ENCODE measurements around the gene CRAMP1.

Gene CRAMP1

DNA sequence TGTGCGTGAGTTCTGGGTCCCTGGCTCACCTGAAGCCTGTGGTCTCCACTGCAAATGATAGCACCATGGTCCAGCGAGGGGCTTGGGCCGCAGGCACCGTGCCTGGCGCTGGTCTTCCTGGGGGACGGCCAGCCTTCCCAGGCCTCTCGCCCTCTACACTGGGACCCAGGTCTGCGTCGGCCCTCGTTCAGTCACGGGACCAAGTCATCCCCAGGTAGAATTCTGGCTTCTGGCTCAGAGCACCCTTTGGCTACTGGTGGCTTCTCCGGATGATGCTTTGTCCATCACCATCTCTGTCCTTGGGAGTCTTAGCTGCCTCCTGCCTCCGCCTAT, 20.4 kb downstream of the CRAMP1 start:
- no CpG with 5 or more reads among the region's 13 CpGs for WGBS, 2 donors (ENCODE audit: extremely low coverage in 2 of 2, insufficient read length in 2 of 2, insufficient replicate concordance in 1 of 2)

DNA sequence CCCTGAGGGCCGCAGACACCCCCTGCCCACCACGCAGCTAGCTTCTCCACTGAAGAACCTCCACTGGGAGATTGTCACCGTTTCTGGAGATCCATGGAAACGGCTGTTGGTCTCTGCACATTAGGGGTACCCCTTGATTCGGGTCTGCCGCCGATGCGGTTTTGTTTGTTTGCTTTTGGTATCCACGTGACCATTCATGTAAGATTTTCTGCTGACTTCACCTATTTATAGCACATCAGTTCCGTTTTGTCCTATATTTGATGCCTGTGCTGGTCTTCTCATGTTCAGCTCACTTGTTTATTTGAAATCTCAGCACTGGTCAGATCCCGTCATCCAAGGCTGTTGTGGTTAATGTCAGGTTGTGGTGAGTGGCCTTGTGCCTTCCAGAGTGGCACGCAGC, 21.1 kb downstream of the CRAMP1 start:
- Histone ChIP-seq H2BK120ac (ENCODE audit: low read depth, low read length) (no peak overlapping the region), H2BK5ac (ENCODE audit: low read length) (no peak overlapping the region), H2BK12ac (ENCODE audit: low read length) (no peak overlapping the region), H2BK15ac (ENCODE audit: low read length) (no peak overlapping the region), H3K9ac (ENCODE audit: low read depth, low read length, poor library complexity) (no peak overlapping the region), H4K8ac (ENCODE audit: low read depth, low read length) (peak overlapping the region; percentile 17), H2AK5ac (ENCODE audit: low read depth, low read length) (no peak overlapping the region), H3K23ac (ENCODE audit: low read depth, low read length, poor library complexity) (no peak overlapping the region), H3K27ac (replicated peaks; ENCODE audit: low read length) (no peak overlapping the region), H4K91ac (ENCODE audit: low read depth, low read length, poor library complexity) (no peak overlapping the region), H3K4me1 (ENCODE audit: control insufficient read depth in 2 of 2, insufficient read depth in 1 of 2, low read depth in 1 of 2, low read length in 2 of 2) (no peaks in the 10 kb centered on the region), H3K9me3 (replicated peaks in 1 of 2; ENCODE audit: control insufficient read depth in 2 of 2, insufficient read depth in 1 of 2, low read depth in 1 of 2, low read length in 2 of 2) (no peaks in the 10 kb centered on the region), H3K18ac (ENCODE audit: low read length) (no peak overlapping the region), H3K79me1 (ENCODE audit: low read depth, low read length) (peaks cover 38% of the 10 kb centered on the region), H3K27me3 (ENCODE audit: control insufficient read depth in 3 of 3, insufficient read depth in 3 of 3, low read depth in 1 of 3, low read length in 3 of 3) (no peaks in the 10 kb centered on the region), H3K4ac (ENCODE audit: low read length) (no peak overlapping the region), H3K14ac (ENCODE audit: low read length) (no peak overlapping the region), H3K36me3 (replicated peaks in 1 of 2; ENCODE audit: control insufficient read depth in 2 of 2, insufficient read depth in 2 of 2, low read length in 2 of 2) (peaks cover 51 to 94% of the 10 kb centered on the region in 2 donors), H2AFZ (ENCODE audit: low read length) (no peak overlapping the region), H3K4me2 (ENCODE audit: insufficient read depth, low read length, poor library complexity, severe bottlenecking) (no peak overlapping the region), H3K4me3 (ENCODE audit: low read length in 2 of 2) (no peak overlapping the region)
- no CpG with 5 or more reads among the region's 12 CpGs for WGBS, 2 donors (ENCODE audit: extremely low coverage in 2 of 2, insufficient read length in 2 of 2, insufficient replicate concordance in 1 of 2)
- no peak for DNase-seq (ENCODE audit: low spot score)

More for the DNA sequence above, 20.4 kb downstream of the CRAMP1 start:
- Histone ChIP-seq H3K27me3 (ENCODE audit: control insufficient read depth in 3 of 3, insufficient read depth in 3 of 3, low read depth in 1 of 3, low read length in 3 of 3) (no peaks in the 10 kb centered on the region), H3K36me3 (replicated peaks in 1 of 2; ENCODE audit: control insufficient read depth in 2 of 2, insufficient read depth in 2 of 2, low read length in 2 of 2) (peaks cover 46 to 93% of the 10 kb centered on the region in 2 donors), H2AFZ (ENCODE audit: low read length) (no peak overlapping the region), H3K9me3 (replicated peaks in 1 of 2; ENCODE audit: control insufficient read depth in 2 of 2, insufficient read depth in 1 of 2, low read depth in 1 of 2, low read length in 2 of 2) (no peaks in the 10 kb centered on the region), H4K8ac (ENCODE audit: low read depth, low read length) (no peak overlapping the region), H2BK12ac (ENCODE audit: low read length) (no peak overlapping the region), H3K23ac (ENCODE audit: low read depth, low read length, poor library complexity) (no peak overlapping the region), H2BK15ac (ENCODE audit: low read length) (no peak overlapping the region), H3K4me2 (ENCODE audit: insufficient read depth, low read length, poor library complexity, severe bottlenecking) (no peak overlapping the region), H3K4me1 (ENCODE audit: control insufficient read depth in 2 of 2, insufficient read depth in 1 of 2, low read depth in 1 of 2, low read length in 2 of 2) (no peaks in the 10 kb centered on the region), H3K14ac (ENCODE audit: low read length) (no peak overlapping the region), H3K27ac (replicated peaks; ENCODE audit: low read length) (no peak overlapping the region), H4K91ac (ENCODE audit: low read depth, low read length, poor library complexity) (no peak overlapping the region), H2BK5ac (ENCODE audit: low read length) (no peak overlapping the region), H2AK5ac (ENCODE audit: low read depth, low read length) (no peak overlapping the region), H3K18ac (ENCODE audit: low read length) (no peak overlapping the region), H3K79me1 (ENCODE audit: low read depth, low read length) (peaks cover 38% of the 10 kb centered on the region), H2BK120ac (ENCODE audit: low read depth, low read length) (no peak overlapping the region), H3K9ac (ENCODE audit: low read depth, low read length, poor library complexity) (no peak overlapping the region), H3K4ac (ENCODE audit: low read length) (no peak overlapping the region), H3K4me3 (ENCODE audit: low read length in 2 of 2) (no peak overlapping the region)
- DNase-seq (ENCODE audit: low spot score) = no peak

DNA sequence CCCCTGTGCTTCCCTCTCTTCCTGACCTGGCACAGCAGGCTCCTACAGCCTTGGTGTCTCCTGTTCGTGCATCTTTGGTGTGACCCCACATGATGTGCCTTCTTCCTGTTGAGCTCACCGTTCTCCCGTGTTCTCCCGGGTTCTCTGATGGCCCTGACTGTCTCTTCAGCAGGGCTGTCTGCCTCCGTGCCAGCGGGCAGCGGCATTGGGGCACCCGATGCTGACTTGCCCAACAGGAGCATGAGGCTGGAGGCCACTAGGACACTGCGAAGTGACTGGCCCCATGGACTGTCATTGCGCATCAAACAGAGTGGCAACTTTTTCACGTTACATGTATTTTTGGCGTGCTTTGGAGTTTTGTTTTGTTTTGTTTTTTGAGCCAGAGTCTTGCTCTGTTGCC, 22.4 kb downstream of the CRAMP1 start:
- Histone ChIP-seq H4K8ac (ENCODE audit: low read depth, low read length) (no peak overlapping the region), H3K4me3 (ENCODE audit: low read length in 2 of 2) (peak overlapping the region in 1 of 2 donors; percentile 24), H2AK5ac (ENCODE audit: low read depth, low read length) (no peak overlapping the region), H2BK15ac (ENCODE audit: low read length) (no peak overlapping the region), H2BK120ac (ENCODE audit: low read depth, low read length) (no peak overlapping the region), H3K4ac (ENCODE audit: low read length) (no peak overlapping the region), H3K36me3 (replicated peaks in 1 of 2; ENCODE audit: control insufficient read depth in 2 of 2, insufficient read depth in 2 of 2, low read length in 2 of 2) (peaks cover 51 to 94% of the 10 kb centered on the region in 2 donors), H3K14ac (ENCODE audit: low read length) (no peak overlapping the region), H3K4me1 (ENCODE audit: control insufficient read depth in 2 of 2, insufficient read depth in 1 of 2, low read depth in 1 of 2, low read length in 2 of 2) (no peaks in the 10 kb centered on the region), H3K27ac (replicated peaks; ENCODE audit: low read length) (no peak overlapping the region), H3K18ac (ENCODE audit: low read length) (no peak overlapping the region), H3K79me1 (ENCODE audit: low read depth, low read length) (peaks cover 32% of the 10 kb centered on the region), H2BK5ac (ENCODE audit: low read length) (peak overlapping the region; percentile 39), H3K9me3 (replicated peaks in 1 of 2; ENCODE audit: control insufficient read depth in 2 of 2, insufficient read depth in 1 of 2, low read depth in 1 of 2, low read length in 2 of 2) (no peaks in the 10 kb centered on the region), H2AFZ (ENCODE audit: low read length) (no peak overlapping the region), H3K4me2 (ENCODE audit: insufficient read depth, low read length, poor library complexity, severe bottlenecking) (no peak overlapping the region), H3K27me3 (ENCODE audit: control insufficient read depth in 3 of 3, insufficient read depth in 3 of 3, low read depth in 1 of 3, low read length in 3 of 3) (no peaks in the 10 kb centered on the region), H3K23ac (ENCODE audit: low read depth, low read length, poor library complexity) (peak overlapping the region; percentile 85), H4K91ac (ENCODE audit: low read depth, low read length, poor library complexity) (no peak overlapping the region), H3K9ac (ENCODE audit: low read depth, low read length, poor library complexity) (no peak overlapping the region), H2BK12ac (ENCODE audit: low read length) (no peak overlapping the region)
- DNase-seq (ENCODE audit: low spot score) = no peak
- WGBS, 2 donors (ENCODE audit: extremely low coverage in 2 of 2, insufficient read length in 2 of 2, insufficient replicate concordance in 1 of 2) = no CpG with 5 or more reads among the region's 12 CpGs

GRCh38 chr16:1635070-1635469, 22.9 kb downstream of the CRAMP1 start:
- Histone ChIP-seq H3K27ac (replicated peaks; ENCODE audit: low read length) (no peak overlapping the region), H4K8ac (ENCODE audit: low read depth, low read length) (no peak overlapping the region), H2AK5ac (ENCODE audit: low read depth, low read length) (no peak overlapping the region), H2BK5ac (ENCODE audit: low read length) (no peak overlapping the region), H3K4ac (ENCODE audit: low read length) (no peak overlapping the region), H3K27me3 (ENCODE audit: control insufficient read depth in 3 of 3, insufficient read depth in 3 of 3, low read depth in 1 of 3, low read length in 3 of 3) (no peaks in the 10 kb centered on the region), H2BK120ac (ENCODE audit: low read depth, low read length) (no peak overlapping the region), H3K9me3 (replicated peaks in 1 of 2; ENCODE audit: control insufficient read depth in 2 of 2, insufficient read depth in 1 of 2, low read depth in 1 of 2, low read length in 2 of 2) (no peaks in the 10 kb centered on the region), H4K91ac (ENCODE audit: low read depth, low read length, poor library complexity) (no peak overlapping the region), H3K79me1 (ENCODE audit: low read depth, low read length) (peaks cover 29% of the 10 kb centered on the region), H3K23ac (ENCODE audit: low read depth, low read length, poor library complexity) (no peak overlapping the region), H3K4me3 (ENCODE audit: low read length in 2 of 2) (no peak overlapping the region), H3K4me1 (ENCODE audit: control insufficient read depth in 2 of 2, insufficient read depth in 1 of 2, low read depth in 1 of 2, low read length in 2 of 2) (no peaks in the 10 kb centered on the region), H3K4me2 (ENCODE audit: insufficient read depth, low read length, poor library complexity, severe bottlenecking) (no peak overlapping the region), H3K14ac (ENCODE audit: low read length) (no peak overlapping the region), H2AFZ (ENCODE audit: low read length) (no peak overlapping the region), H3K18ac (ENCODE audit: low read length) (no peak overlapping the region), H2BK12ac (ENCODE audit: low read length) (no peak overlapping the region), H3K36me3 (replicated peaks in 1 of 2; ENCODE audit: control insufficient read depth in 2 of 2, insufficient read depth in 2 of 2, low read length in 2 of 2) (peaks cover 51 to 94% of the 10 kb centered on the region in 2 donors), H3K9ac (ENCODE audit: low read depth, low read length, poor library complexity) (no peak overlapping the region), H2BK15ac (ENCODE audit: low read length) (no peak overlapping the region)
- DNase-seq (ENCODE audit: low spot score) = no peak
- no CpG with 5 or more reads among the region's 13 CpGs for WGBS, 2 donors (ENCODE audit: extremely low coverage in 2 of 2, insufficient read length in 2 of 2, insufficient replicate concordance in 1 of 2)

Data from neuronal stem cell (in vitro differentiated cells).